HG03025 (cell line): ENCODE measurements around the gene COL5A1.

Source experiments
- ATAC-seq: cut with Tn5 transposase; IDR thresholded peaks from one replicate; pipeline ENCODE4 v1.9.1; 2021; ENCODE audit warnings: mild to moderate bottlenecking, moderate library complexity; ENCODE audit not compliant: unreplicated experiment, low FRiP score

COL5A1 gene

DNA sequence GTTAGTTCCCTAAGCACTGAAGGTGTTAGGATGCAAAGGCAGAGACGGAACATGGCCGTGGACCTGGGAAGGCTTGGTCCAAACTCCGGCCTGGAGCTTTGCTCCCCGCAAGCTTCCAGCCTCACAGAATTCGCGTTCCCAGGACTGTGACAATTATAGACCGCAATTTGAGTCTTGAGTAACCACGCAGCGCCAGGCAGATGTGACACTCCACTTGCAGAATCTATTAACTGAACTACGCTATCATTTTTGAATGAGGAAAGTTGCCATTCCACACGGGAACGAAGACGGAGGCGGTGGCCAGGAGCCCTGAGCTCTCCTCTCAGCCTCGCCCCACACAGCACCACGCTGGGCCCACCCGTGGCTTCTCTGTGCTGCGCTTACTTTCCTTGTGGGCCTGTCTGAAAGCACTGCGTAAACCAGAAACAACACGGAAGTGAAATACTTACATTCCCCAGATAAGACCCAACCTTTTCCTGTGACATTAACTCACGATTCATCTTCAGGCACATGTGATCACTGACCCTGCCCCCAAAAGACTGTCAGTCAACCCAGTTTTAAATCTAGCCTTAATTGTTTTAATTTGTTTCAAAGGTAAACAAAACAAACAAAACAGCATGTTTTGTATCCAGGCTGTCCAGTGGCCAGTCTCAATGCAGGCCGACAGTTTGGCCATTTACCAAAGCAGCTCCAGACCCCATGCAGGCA lies 16.1 kb upstream of the COL5A1 start:
- no peak for ATAC-seq

DNA sequence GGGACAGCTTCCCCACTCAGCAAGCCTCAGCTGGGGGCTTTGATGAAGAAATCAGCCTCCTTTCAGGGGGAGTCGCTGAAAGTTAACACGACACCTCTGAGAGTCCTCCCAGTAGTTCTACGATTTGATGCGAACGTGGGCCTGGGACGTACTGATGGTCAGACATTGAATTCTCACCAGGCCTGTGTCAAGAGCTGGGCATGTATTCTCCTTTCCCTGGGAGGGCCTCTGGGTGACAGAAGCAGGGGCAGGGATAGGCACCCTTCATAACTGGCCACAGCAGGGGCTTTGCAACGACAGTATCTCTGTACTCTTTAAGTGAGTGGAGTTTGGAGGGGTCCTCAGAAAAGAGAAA lies 15.6 kb upstream of the COL5A1 start:
- no peak for ATAC-seq

DNA sequence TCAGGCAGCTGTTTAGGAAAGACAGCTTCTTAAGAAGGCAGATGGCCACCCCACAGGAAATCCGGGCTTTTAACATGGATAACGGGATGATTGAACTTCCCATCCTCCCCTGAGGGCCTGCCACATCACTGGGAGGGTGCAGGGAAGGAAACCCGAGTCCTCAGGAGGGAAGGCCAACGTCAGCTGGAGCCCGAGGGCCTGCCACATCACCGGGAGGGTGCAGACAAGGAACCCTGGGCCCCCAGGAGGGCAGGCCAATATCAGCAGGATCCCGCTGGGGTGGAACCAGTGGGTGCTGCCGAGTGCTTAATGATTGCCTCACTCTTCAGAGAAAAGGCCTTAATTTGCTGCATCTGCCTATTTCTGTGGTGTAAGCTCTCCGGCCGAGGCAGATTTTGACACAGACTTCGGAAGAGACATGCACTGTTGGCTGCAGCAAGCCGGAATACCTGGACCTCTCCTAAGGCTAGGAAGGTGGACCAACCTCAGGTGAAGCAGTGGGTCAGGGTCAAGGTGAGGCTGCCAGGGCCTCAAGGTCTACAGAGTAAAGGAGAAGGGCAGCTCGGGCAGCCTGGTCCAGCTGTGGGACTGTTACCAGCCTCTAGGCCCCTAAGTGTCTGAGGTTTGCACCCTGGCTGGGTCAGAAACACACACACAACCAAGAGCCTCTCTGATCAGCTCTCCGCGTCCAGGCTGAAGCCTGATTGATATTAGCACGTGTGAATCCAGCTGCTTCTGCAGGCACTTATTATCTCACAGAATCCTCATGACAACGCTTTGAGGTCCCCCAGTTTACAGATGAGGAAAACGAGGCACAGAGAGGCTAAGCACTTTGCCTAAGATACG lies 14.8 kb upstream of the COL5A1 start:
- no peak for ATAC-seq

DNA sequence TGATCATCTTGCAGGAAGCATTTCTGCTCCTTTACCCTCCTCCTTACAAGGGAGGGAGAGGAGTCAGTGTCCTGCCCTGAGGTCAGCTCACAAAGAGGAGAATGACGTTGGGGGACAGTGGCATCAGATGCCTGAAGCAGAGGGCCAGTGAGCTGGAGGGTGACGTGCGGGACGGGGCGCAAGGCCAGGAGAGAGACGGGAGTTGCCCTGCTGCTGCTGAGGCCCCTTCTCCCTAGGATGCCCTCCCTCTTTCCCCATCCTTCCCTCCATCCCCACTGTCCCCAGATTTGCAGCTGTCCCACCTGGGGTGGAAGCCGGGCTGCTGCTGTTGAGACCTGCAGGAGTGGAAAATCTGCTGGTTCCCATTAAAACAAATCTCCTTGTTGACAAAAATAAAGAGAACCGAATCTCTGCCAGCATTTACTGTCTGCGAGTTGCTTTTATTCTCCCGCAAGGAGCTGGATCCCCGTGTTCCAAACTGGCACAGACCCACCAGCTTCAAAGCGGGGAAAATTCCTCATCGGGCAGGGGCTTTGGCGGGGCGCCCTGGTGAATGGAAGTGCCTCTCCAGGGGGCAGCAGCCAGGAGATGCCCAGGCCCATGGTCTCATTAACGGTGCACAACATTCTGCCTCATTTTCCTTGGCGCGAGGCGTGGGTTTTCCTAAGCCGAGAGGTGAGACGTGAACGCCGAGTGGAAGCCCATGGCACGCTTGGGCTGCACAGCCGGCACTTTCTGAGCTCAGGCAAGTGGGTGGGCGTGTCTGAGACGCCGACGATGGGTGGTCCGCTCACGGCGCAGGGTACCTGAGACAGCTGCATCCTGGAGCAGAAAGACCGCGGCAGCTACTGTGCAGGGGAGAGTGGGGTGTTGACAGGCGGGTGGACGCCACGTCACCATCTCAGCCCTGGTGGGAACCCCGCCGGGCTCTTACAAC lies 13.9 kb upstream of the COL5A1 start:
- no peak for ATAC-seq

DNA sequence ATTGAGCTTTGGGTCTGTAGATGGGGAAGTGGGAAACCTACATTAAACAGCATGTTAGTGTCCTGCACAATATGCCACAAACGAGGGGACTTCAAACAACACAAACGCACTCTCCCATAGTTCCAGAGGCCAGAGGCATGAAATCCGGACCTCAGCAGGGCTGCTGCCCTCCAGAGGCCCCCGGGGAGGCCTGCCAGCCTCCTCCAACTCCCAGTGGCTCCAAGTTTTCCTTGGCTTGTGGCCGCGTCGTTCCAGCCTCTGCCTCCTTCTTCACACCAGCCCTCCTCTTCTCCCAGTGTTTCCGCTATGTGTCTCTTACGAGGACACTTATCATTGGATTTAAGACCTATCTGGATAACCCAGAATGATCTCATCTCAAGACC lies 13.3 kb upstream of the COL5A1 start:
- ATAC-seq, result no peak

DNA sequence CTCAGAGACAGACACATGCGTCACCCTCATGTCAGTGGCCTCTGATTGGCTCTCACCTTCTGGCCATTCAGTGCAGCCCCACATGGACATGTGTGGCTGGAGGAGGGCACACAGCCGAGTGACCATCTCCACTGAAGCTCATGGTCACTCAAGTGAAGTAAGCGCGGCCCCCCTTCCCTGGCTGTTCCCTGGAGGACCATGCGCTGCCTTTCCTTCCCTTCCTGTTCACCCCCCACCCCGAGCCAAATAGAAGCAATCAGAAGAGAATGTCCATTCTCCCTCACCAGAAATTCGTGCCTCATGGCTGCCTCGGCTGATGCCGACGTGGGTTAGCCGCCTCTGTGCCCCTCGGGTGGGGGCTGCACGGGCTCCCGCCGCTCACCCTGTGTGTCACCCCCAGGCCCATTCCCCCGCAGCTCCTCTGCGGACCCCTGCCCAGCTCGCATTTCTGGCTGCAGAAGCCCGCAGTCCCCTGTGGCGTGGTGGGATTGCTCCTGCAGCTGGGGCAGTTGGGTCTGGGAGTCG lies 12.5 kb upstream of the COL5A1 start:
- no peak for ATAC-seq

GRCh38 chr9:134629586-134630392 lies 11.8 kb upstream of the COL5A1 start:
- no peak for ATAC-seq

DNA sequence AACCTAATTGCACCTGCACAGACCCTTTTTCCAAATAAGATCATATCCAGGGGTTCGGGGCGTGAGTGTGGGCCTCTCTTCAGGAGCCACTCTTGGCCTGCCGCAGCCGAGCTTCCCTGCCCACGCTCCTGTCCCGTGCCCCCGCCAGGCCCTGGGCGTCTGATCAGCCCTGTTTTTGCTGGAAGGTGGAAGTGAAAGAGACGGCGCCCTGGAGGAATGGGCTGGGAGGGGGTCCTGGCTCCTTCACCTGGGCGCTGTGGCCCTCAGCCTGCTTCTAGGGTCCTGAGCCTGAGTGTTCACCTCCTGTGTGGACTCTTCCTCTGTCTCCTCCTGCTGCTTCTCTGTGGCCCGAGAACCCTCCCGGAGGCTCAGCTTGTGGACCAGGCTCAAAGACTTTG lies 11.2 kb upstream of the COL5A1 start:
- ATAC-seq, result no peak

GRCh38 chr9:134630861-134631260 lies 10.7 kb upstream of the COL5A1 start:
- no peak for ATAC-seq

DNA sequence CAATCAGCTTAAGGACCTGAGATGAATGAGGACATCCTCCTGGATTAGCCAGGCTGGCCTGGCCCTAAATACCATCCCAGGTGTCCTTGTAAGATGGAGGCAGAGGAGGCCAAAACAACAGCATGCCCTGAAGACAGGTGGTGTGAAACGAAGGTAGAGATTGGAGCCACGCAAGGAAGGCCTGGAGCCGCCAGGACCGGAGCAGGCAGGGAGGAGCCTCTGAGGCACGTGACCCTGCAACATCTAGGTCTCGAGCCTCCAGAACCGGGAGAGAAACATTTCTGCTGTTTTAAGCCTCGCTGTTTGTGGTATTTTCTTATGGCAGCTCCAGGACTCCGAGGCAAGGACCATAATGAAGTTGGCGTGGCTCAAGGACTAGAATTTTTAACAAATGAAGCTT lies 9.7 kb upstream of the COL5A1 start:
- no peak for ATAC-seq

DNA sequence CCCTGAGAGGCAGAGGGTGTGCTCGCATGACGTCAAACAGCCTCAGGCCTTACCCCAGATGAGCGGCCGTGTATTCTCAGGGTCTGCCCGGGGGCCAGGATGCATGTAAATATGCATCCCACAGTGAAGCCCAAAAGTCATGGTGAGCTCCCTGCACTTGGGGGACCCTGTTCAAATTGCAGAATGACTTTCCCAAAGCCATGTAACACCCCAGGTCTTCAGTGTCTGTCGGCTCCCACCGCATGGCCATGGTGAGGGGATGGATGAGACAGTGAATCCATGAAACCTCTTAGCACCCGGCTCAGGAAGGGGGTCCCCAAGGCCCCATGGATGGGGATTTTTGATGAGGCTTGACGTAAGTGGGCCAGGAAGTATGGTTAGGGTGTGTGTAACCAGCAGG lies 9.3 kb upstream of the COL5A1 start:
- ATAC-seq, result no peak

GRCh38 chr9:134633362-134634142 lies 8.1 kb upstream of the COL5A1 start:
- ATAC-seq, result no peak

DNA sequence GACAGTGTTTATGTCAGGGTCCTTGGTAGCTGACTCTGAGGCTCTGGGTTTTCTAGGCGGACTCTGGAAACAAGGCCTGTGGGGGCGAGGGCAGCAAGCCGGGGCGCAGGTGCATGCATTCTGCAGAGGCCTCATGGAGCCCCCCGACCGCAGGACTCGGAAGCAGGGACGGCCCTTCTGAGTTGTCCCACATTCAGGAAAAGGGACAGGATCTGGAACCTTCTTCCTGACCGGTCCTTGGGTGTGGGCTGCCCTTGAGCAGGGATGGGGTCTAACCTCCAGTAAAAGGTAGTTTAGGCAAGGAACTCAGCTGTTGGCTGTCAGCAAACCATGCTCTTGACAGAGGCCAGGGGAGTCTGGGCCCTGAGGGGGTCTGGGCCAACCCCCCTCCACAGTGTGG lies 7.4 kb upstream of the COL5A1 start:
- ATAC-seq, result no peak

- no peak for ATAC-seq
Measured at GRCh38 chr9:134634667-134635230, 6.9 kb upstream of the COL5A1 start.

GRCh38 chr9:134635351-134636148 lies 6.1 kb upstream of the COL5A1 start:
- no peak for ATAC-seq

- ATAC-seq, result no peak
Measured at GRCh38 chr9:134636149-134636507, 5.5 kb upstream of the COL5A1 start.

DNA sequence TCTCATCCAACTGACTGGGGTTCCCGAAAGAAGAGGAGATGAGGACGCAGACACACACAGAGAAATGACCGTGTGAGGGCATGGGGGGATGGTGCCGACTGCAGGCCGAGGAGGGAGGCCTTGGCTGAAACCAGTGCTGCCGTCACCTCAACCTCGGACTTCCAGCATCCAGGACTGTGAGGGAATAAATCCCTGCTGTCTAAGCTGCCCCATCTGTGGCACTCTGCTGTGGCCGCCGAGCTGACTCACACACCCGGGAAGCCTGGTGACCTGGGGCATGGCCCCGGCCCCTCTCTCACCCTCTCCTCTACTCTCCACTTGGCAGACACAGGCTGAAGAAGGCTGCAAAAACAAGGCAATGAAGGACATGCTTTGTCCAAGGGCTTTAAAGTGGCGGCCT lies 4.4 kb upstream of the COL5A1 start:
- no peak for ATAC-seq
